ENCODE measurements around the gene CASP14. TPM values are rescaled to one million over a fixed set of nuclear protein-coding genes. Genes with fewer than 3 reads are reported as not detected.
"Not testable (repeated sequence)": the region's sequence is repeated elsewhere in the genome, so short reads cannot be mapped to it uniquely, and the experiment has no call there.

Gene CASP14
- total RNA-seq, 3 donors from 2014 or later: not detected

DNA sequence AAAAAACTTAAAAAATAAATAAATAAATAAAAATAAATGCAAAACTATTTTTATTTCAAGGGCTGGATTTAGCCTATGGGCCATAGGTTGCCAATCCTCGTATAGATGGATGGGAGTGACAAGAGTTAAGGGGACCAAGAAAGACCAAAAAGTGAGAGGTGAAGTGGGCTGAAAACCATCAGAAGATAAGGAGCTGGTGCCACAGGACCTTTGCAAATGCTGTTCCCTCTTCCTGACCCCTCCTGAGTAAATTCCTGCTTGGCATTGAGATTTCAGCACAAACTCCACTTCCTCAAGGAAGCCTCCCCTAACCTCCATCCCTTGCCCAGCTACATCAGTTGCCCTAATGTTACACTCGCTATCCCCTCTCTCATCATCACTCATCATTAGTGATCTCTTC is 43.7 kb downstream of the CASP14 start:
- Mint-ChIP-seq H3K4me1 (ENCODE audit: low read depth) (peaks cover 3% of the 10 kb centered on the region), H3K36me3 (ENCODE audit: insufficient read depth) (no peaks in the 10 kb centered on the region), H3K27me3 (ENCODE audit: low read depth) (peaks cover 11% of the 10 kb centered on the region), H3K9me3 (no peaks in the 10 kb centered on the region), H3K4me3 (no peak overlapping the region)
- ATAC-seq (no peak), DNase-seq (no peak)

DNA sequence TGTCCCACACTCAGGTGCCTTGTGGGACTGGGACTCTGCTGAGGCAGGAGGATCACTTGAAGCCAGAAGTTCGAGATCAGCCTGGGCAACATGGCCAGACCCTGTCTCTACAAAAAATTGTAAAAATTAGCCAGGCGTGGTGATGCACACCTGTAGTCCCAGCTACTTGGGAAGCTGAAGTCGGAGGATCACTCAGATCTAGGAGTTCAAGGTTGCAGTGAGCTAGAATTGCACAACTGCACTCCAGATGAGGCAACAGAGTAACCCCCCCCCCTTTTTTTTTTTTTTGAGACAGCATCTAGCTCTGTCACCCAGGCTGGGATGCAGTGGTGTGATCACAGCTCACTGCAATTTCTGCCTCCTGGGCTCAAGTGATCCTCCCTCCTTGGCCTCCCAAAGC is 46.9 kb downstream of the CASP14 start:
- no peak overlapping the region for H3K4me3 Mint-ChIP-seq
- DNase-seq: no peak
- H3K27me3 Mint-ChIP-seq (ENCODE audit: low read depth): peaks cover 11% of the 10 kb centered on the region
- no peak for ATAC-seq
- peaks cover 3% of the 10 kb centered on the region for H3K4me1 Mint-ChIP-seq (ENCODE audit: low read depth)
- no peaks in the 10 kb centered on the region for H3K36me3 Mint-ChIP-seq (ENCODE audit: insufficient read depth)
- H3K9me3 Mint-ChIP-seq: no peaks in the 10 kb centered on the region

DNA sequence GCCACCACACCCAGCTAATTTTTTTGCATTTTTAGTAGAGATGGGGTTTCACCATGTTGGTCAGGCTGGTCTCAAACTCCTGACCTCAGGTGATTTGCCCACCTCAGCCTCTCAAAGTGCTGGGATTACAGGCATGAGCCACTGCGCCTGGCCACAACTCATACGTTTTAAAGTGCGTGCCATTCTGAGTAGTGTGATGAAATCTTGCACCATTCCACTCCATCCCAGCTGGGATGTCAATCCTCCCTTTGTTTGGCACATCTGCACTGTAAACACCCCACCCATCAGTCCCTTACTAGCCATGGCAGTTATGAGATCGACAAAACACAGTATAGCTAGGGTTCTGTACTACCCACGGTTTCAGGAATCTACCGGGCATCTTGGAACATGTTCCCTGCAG is 48.7 kb downstream of the CASP14 start:
- not testable (repeated sequence) for H3K27me3 Mint-ChIP-seq (ENCODE audit: low read depth); H3K9me3 Mint-ChIP-seq; H3K4me1 Mint-ChIP-seq (ENCODE audit: low read depth); H3K4me3 Mint-ChIP-seq; H3K36me3 Mint-ChIP-seq (ENCODE audit: insufficient read depth); ATAC-seq; DNase-seq

DNA sequence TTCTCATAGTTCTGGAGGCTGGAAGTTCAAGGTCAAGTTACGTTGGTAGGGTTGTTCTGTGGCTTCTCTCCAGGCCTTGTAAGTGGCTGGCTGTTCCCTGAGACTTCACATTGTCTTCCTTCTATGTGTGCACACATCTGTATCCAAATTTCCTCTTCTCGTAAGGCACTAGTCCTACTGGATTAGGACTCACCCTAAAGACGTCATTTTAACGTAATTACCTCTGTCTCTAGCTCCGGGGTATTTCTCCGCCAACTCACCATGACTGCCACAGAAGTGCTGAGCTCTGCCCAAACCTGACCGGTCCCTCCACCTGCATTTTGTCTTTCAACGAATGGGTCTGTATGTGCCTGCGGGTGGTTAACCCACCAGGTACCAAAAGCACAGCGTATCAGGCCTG is 49.2 kb downstream of the CASP14 start:
- Mint-ChIP-seq H3K27me3 (ENCODE audit: low read depth) (peaks cover 9% of the 10 kb centered on the region), H3K4me1 (ENCODE audit: low read depth) (no peaks in the 10 kb centered on the region), H3K9me3 (peaks cover 5% of the 10 kb centered on the region), H3K36me3 (ENCODE audit: insufficient read depth) (no peaks in the 10 kb centered on the region), H3K4me3 (no peak overlapping the region)
- ATAC-seq (no peak), DNase-seq (no peak)

DNA sequence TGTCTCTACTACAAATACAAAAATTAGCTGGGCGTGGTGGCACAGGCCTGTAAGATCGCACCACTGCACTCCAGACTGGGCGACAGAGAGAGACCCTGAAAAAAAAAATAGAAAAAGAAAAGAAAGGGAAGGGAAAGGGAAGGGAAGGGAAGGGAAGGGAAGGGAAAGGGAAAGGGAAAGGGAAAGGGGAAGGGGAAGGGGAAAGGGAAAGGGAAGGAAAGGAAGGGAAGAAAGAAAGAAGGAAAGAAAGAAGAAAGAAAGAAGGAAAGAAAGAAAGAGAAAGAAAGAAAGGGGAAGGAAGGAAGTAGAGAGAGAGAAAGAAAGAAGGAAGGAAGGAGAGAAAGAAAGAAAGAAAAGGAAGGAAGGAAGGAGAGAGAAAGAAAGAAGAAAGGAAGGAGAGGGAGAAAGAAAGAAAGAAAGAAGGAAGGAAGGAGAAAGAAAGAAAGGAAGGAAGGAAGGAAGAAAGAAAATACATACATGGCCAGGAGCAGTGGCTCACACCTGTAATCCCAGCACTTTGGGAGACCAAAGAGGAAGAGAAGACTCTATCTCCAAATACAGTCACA is 49.8 kb downstream of the CASP14 start:
- ATAC-seq: no peak
- peaks cover 9% of the 10 kb centered on the region for H3K9me3 Mint-ChIP-seq
- DNase-seq: no peak
- H3K27me3 Mint-ChIP-seq (ENCODE audit: low read depth): peaks cover 9% of the 10 kb centered on the region
- H3K4me1 Mint-ChIP-seq (ENCODE audit: low read depth): no peaks in the 10 kb centered on the region
- no peaks in the 10 kb centered on the region for H3K36me3 Mint-ChIP-seq (ENCODE audit: insufficient read depth)
- H3K4me3 Mint-ChIP-seq: no peak overlapping the region

DNA sequence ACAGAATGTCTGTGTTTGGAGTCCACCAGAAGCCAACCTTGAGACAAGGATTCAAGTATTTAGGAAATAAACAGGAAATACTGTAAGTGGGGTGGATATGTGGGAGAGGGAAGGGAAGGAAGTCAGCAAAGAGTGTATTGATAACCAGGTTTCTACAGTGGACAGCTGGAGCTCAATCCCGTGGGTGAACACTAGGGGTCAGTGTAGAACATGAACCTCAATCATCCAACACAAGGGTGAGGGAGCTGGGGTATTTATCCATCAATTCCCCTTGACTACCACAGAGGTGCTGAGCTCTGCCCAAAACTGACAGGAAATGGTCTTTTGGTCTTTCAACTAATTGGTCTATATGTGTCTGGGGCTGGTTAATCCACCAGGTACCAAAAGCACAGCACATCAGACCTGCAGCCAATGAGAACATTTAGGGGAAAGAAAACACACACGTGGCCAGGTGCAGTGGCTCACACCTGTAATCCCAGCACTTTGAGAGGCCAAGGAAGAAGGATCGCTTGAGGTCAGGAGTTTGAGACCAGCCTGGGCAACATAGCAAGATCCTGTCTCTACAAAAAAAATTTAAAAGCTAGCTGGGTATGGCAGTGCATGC is 52.3 kb downstream of the CASP14 start:
- Mint-ChIP-seq H3K36me3 (ENCODE audit: insufficient read depth) (no peaks in the 10 kb centered on the region), H3K4me1 (ENCODE audit: low read depth) (peaks cover 4% of the 10 kb centered on the region), H3K4me3 (no peak overlapping the region), H3K27me3 (ENCODE audit: low read depth) (peaks cover 16% of the 10 kb centered on the region), H3K9me3 (peaks cover 21% of the 10 kb centered on the region)
- peak in 1 of 2 donors; percentile 67 for ATAC-seq
- DNase-seq: peak; percentile 58

DNA sequence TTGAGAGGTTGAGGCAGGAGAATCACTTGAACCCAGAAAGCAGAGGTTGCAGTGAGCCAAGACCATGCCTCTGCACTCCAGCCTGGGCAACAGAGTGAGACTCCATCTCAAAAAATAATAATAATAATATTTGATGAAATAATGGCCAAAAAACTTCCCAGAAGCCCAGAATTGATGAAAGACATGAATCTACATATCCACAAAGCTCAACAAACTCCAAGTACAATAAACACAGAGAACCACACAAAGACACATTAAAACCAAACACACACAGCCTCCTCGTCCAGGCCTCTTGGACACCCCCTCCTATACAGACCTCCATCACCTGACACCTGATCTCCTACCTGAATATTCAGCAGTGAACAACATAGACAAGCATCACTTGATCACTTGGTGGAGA is 54.7 kb downstream of the CASP14 start:
- Mint-ChIP-seq H3K9me3 (peaks cover 21% of the 10 kb centered on the region), H3K4me3 (no peak overlapping the region), H3K27me3 (ENCODE audit: low read depth) (peaks cover 27% of the 10 kb centered on the region), H3K36me3 (ENCODE audit: insufficient read depth) (no peaks in the 10 kb centered on the region), H3K4me1 (ENCODE audit: low read depth) (peaks cover 15% of the 10 kb centered on the region)
- no peak for ATAC-seq
- DNase-seq: no peak

DNA sequence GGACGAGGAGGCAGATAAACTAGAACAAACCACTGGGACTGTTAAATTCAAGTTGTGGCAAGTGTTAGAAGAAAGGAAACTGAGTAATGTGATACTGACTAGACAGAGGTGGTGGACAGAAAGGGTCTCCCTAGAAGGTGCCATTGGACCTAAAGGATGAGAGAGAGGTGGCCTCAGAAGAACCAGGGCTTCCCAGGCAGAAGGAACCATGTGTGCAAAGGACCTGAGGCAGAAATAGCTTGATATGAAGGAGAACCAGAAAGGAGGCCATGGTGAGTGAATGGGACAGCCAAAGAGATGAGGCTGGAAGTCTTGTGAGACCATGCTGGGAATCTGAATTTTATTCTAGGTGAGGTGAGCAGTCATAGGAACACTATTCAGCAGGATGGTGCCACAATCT is 55.1 kb downstream of the CASP14 start:
- H3K9me3 Mint-ChIP-seq: peaks cover 21% of the 10 kb centered on the region
- no peaks in the 10 kb centered on the region for H3K36me3 Mint-ChIP-seq (ENCODE audit: insufficient read depth)
- H3K4me1 Mint-ChIP-seq (ENCODE audit: low read depth): peaks cover 15% of the 10 kb centered on the region
- peaks cover 27% of the 10 kb centered on the region for H3K27me3 Mint-ChIP-seq (ENCODE audit: low read depth)
- DNase-seq (no peak), ATAC-seq (no peak)
- H3K4me3 Mint-ChIP-seq: no peak overlapping the region

DNA sequence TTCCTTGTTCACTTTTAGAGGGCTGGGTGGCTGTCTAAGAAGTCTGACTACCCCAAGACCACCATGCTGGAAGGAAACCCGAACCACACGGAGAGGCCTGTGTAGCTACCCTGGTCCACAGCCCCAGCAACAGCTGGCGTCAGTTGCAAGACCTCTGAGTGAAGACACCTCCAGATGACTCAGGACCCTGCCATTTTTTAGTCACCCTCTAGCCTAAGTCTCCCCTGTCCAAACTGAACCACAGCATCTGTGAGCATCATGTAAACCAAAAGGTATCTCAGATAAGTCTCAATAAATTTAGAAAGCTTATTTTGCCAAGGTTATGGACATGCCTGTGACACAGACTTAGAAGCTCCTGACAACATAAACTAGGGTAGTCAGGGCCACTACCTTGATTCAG is 55.8 kb downstream of the CASP14 start:
- Mint-ChIP-seq H3K4me3 (no peak overlapping the region), H3K9me3 (peaks cover 21% of the 10 kb centered on the region), H3K27me3 (ENCODE audit: low read depth) (peaks cover 27% of the 10 kb centered on the region), H3K4me1 (ENCODE audit: low read depth) (peaks cover 15% of the 10 kb centered on the region), H3K36me3 (ENCODE audit: insufficient read depth) (no peaks in the 10 kb centered on the region)
- ATAC-seq (no peak), DNase-seq (no peak)

DNA sequence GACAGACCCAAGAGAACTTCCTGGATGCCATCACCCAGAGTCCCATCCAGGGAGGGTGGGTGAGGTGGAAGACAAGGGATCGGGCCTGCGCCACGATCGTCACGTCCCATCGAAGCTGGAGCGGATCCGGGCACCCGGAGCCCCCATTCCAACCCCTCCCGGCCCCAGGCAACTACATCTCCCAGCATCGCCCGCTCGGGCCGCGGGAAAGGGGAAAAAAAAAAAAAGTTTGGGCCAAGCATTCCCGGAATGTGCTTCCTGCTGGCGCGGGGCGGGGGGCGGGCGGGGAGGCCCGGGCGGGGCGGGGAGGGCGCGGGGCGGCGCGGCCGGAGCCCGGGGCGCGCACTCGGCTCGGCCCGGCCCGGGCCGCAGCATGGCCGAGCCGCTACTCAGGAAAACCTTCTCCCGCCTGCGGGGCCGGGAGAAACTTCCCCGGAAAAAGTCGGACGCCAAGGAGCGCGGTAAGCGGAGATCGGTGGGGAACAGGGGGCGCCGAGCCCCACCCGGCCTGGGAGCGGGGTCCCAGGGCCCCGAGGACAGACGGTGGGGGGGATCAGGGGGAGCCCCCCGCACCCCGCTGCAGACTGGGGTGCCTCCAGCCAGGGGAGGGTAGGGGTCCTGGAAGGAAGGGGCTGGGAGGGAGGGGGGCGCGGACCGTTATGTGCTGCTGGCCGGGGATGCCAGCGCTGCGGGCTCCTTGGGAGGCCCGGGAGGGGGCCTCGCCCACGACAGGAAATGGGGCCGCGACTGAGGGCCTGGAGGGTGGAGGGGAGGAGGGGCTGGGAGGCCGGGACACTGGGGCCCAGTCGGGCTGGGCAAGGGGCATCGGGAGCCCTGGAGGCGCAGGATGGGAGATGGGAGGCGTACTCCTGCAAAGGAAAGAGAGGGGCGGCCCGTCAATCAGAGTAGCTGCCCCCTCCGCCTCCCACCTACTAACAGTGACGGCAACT is 58.1 kb downstream of the CASP14 start, which contains the start of gene SYDE1:
TSS of gene SYDE1 (plus strand) at position 341 of the 950 bp plus-strand sequence. CDS start at position 374, 33 bp downstream.
- no peaks in the 10 kb centered on the region for H3K36me3 Mint-ChIP-seq (ENCODE audit: insufficient read depth)
- peaks cover 21% of the 10 kb centered on the region for H3K9me3 Mint-ChIP-seq
- H3K4me3 Mint-ChIP-seq: peak within 1 kb of the TSS; percentile 69
- peaks cover 15% of the 10 kb centered on the region for H3K4me1 Mint-ChIP-seq (ENCODE audit: low read depth)
- peak; percentile 66 to 67 for ATAC-seq
- no peak for DNase-seq
- H3K27me3 Mint-ChIP-seq (ENCODE audit: low read depth): peaks cover 27% of the 10 kb centered on the region

Other genes with a start within 250 kb of the CASP14 start
- gene OR7A5, start 214.3 kb upstream of the CASP14 start, total RNA-seq: not detected
- gene OR7C1, start 214.3 kb upstream of the CASP14 start, total RNA-seq: not detected
- not detected for gene OR7A10, start 200.6 kb upstream of the CASP14 start, total RNA-seq
- gene OR7A17, start 163.3 kb upstream of the CASP14 start, total RNA-seq: not detected
- gene OR7C2, start 108.0 kb upstream of the CASP14 start, total RNA-seq: not detected
- not detected for gene SLC1A6, start 69.6 kb upstream of the CASP14 start, total RNA-seq
- not detected for gene OR1I1, start 32.7 kb downstream of the CASP14 start, total RNA-seq
- gene SYDE1, start 57.9 kb downstream of the CASP14 start, total RNA-seq: under 1 TPM; 0.49 to 0.76 (median 0.63) TPM
- gene NOTCH3, start 151.5 kb downstream of the CASP14 start, total RNA-seq: under 1 TPM; 0.16 to 0.27 (median 0.18) TPM
- gene EPHX3, start 183.0 kb downstream of the CASP14 start, total RNA-seq: under 1 TPM in 1 of 3 donors, not detected in 2; 0.29 TPM